Common myeloid progenitor, CD34-positive (primary cell): ENCODE data around the gene USP43.
A peak's percentile ranks its signal among the peaks of the same experiment; 100 is the strongest.

ENCODE experiments used
- CTCF ChIA-PET: fragments of 350-600 bp; sonication (Branson Sonifier 250); formaldehyde crosslinking; loops from one replicate; lab custom pipeline; 2021; ENCODE audit warnings: antibody characterized with exemption; lab: Charles Lee
- POLR2A ChIA-PET: fragments of 350-600 bp; sonication (Branson Sonifier 250); formaldehyde crosslinking; loops from one replicate; lab custom pipeline; 2021; ENCODE audit warnings: antibody characterized with exemption; lab: Charles Lee
- DNase-seq, 3 donors: peaks; one replicate each; pipeline versions ENCODE4 v3.0.0 to v3.0.0-alpha.2; 2013
- H3K27ac ChIP-seq, 2 experiments: 1 replicate in 1 of 2; 2 replicates in 1 of 2; pipeline ENCODE4 v1.7.0; 2013; ENCODE audit warnings: inconsistent platforms in 2 of 2, low read length in 2 of 2, mild to moderate bottlenecking in 2 of 2, low read depth in 1 of 2, moderate library complexity in 1 of 2; ENCODE audit not compliant: severe bottlenecking in 2 of 2, insufficient read depth in 1 of 2, poor library complexity in 1 of 2
- H3K27me3 ChIP-seq, 5 experiments: replicated peaks in 2 of 5; 1 replicate in 3 of 5; 2 replicates in 2 of 5; pipeline versions ENCODE4 v1.6.1 to v1.7.0; 2013; ENCODE audit warnings: low read length in 4 of 5, mild to moderate bottlenecking in 2 of 5, moderate library complexity in 2 of 5, inconsistent platforms in 1 of 5; ENCODE audit not compliant: insufficient read depth in 5 of 5, control insufficient read depth in 4 of 5
- H3K36me3 ChIP-seq, 4 experiments: 1 replicate in 2 of 4; 2 replicates in 2 of 4; pipeline versions ENCODE4 v1.6.1 to v1.7.0; 2013; ENCODE audit warnings: low read length in 3 of 4, control low read depth in 1 of 4, mild to moderate bottlenecking in 1 of 4; ENCODE audit not compliant: control insufficient read depth in 4 of 4, insufficient read depth in 4 of 4
- H3K4me1 ChIP-seq, 4 experiments: 1 replicate in 3 of 4; 2 replicates in 1 of 4; pipeline versions ENCODE4 v1.6.1 to v1.7.1; 2013; ENCODE audit warnings: low read length in 3 of 4, mild to moderate bottlenecking in 3 of 4, control low read depth in 1 of 4, inconsistent platforms in 1 of 4, moderate library complexity in 1 of 4; ENCODE audit not compliant: control insufficient read depth in 4 of 4, insufficient read depth in 4 of 4; ENCODE audit errors: control extremely low read depth in 1 of 4
- H3K4me3 ChIP-seq, 7 experiments: 1 replicate in 4 of 7; 2 replicates in 3 of 7; pipeline versions ENCODE4 v1.5.1 to v1.7.0; 2013; ENCODE audit warnings: mild to moderate bottlenecking in 7 of 7, low read length in 6 of 7, moderate library complexity in 6 of 7, inconsistent platforms in 2 of 7, low read depth in 2 of 7, control low read depth in 1 of 7; ENCODE audit not compliant: insufficient read depth in 4 of 7, control insufficient read depth in 1 of 7; ENCODE audit errors: extremely low read depth in 1 of 7
- H3K9me3 ChIP-seq, 5 experiments: 1 replicate in 4 of 5; 2 replicates in 1 of 5; pipeline versions ENCODE4 v1.6.1 to v1.7.1; 2013; ENCODE audit warnings: low read length in 4 of 5, mild to moderate bottlenecking in 2 of 5, inconsistent platforms in 1 of 5, low read depth in 1 of 5, moderate library complexity in 1 of 5; ENCODE audit not compliant: control insufficient read depth in 4 of 5, insufficient read depth in 2 of 5; ENCODE audit errors: control extremely low read depth in 1 of 5
- WGBS: methylation state at CpG from one replicate; pipeline ENCODE4 v1.1.5; 2013; ENCODE audit not compliant: insufficient coverage; 5-methylcytosine and 5-hydroxymethylcytosine counted together

The USP43 gene

GRCh38 chr17:9702914-9703780 lies 57.8 kb downstream of the USP43 start:
- Histone ChIP-seq H3K27ac (no peak overlapping the region), H3K4me1 (no peaks in the 10 kb centered on the region), H3K36me3 (peaks cover 0 to 6% (median 0%) of the 10 kb centered on the region in 4 experiments), H3K9me3 (no peaks in the 10 kb centered on the region), H3K4me3 (no peak overlapping the region), H3K27me3 (no peaks in the 10 kb centered on the region)
- no peak for DNase-seq
- ChIA-PET POLR2A (no interaction called here), CTCF (interaction anchor here (0.6 kb wide), 1 partner anchor 95 kb away, joined by 5 read pairs; no protein-coding TSS in a partner anchor)
- 95% methylated on average over 11 of the region's 15 CpGs for WGBS

- 100% methylated on average over 3 of the region's 3 CpGs for WGBS
- H3K4me1 ChIP-seq: no peaks in the 10 kb centered on the region
- ChIA-PET CTCF (no interaction called here), POLR2A (no interaction called here)
- H3K36me3 ChIP-seq: peaks cover 0 to 6% (median 0%) of the 10 kb centered on the region in 4 experiments
- no peaks in the 10 kb centered on the region for H3K9me3 ChIP-seq
- H3K27me3 ChIP-seq: no peaks in the 10 kb centered on the region
- DNase-seq: no peak
- H3K27ac ChIP-seq: no peak overlapping the region
- H3K4me3 ChIP-seq: no peak overlapping the region
Observed at GRCh38 chr17:9703781-9704082, 58.4 kb downstream of the USP43 start.

- Histone ChIP-seq H3K4me3 (no peak overlapping the region), H3K27ac (no peak overlapping the region), H3K36me3 (peaks cover 0 to 3% (median 0%) of the 10 kb centered on the region in 4 experiments), H3K27me3 (no peaks in the 10 kb centered on the region), H3K9me3 (no peaks in the 10 kb centered on the region), H3K4me1 (no peaks in the 10 kb centered on the region)
- no CpG with 5 or more reads among the region's 1 CpG for WGBS
- CTCF ChIA-PET: no interaction called here
- DNase-seq: no peak
- POLR2A ChIA-PET: no interaction called here
Observed at GRCh38 chr17:9705745-9706144, 60.4 kb downstream of the USP43 start.

GRCh38 chr17:9707948-9708347 lies 62.6 kb downstream of the USP43 start:
- POLR2A ChIA-PET: no interaction called here
- no peaks in the 10 kb centered on the region for H3K36me3 ChIP-seq
- WGBS: 100% methylated on average over 2 of the region's 4 CpGs
- H3K9me3 ChIP-seq: no peaks in the 10 kb centered on the region
- no peaks in the 10 kb centered on the region for H3K27me3 ChIP-seq
- H3K27ac ChIP-seq: no peak overlapping the region
- no peak for DNase-seq
- H3K4me3 ChIP-seq: no peak overlapping the region
- H3K4me1 ChIP-seq: no peaks in the 10 kb centered on the region
- CTCF ChIA-PET: interaction anchor here (0.6 kb wide), 1 partner anchor 9 kb away, joined by 3 read pairs; no protein-coding TSS in a partner anchor

- H3K4me1 ChIP-seq: no peaks in the 10 kb centered on the region
- no peak for DNase-seq
- H3K36me3 ChIP-seq: no peaks in the 10 kb centered on the region
- POLR2A ChIA-PET: no interaction called here
- H3K27me3 ChIP-seq: no peaks in the 10 kb centered on the region
- H3K4me3 ChIP-seq: no peak overlapping the region
- no peaks in the 10 kb centered on the region for H3K9me3 ChIP-seq
- WGBS: 99% methylated on average over 6 of the region's 6 CpGs
- H3K27ac ChIP-seq: no peak overlapping the region
- CTCF ChIA-PET: no interaction called here
Observed at GRCh38 chr17:9714801-9715200, 69.5 kb downstream of the USP43 start.

GRCh38 chr17:9715503-9716016 lies 70.2 kb downstream of the USP43 start:
- WGBS: 100% methylated on average over 1 of the region's 1 CpG
- no peak overlapping the region for H3K27ac ChIP-seq
- no peak overlapping the region for H3K4me3 ChIP-seq
- H3K27me3 ChIP-seq: no peaks in the 10 kb centered on the region
- no peaks in the 10 kb centered on the region for H3K36me3 ChIP-seq
- H3K9me3 ChIP-seq: no peaks in the 10 kb centered on the region
- DNase-seq: no peak
- ChIA-PET CTCF (no interaction called here), POLR2A (no interaction called here)
- no peaks in the 10 kb centered on the region for H3K4me1 ChIP-seq

- Histone ChIP-seq H3K36me3 (no peaks in the 10 kb centered on the region), H3K4me3 (no peak overlapping the region), H3K4me1 (peaks cover 2 to 10% (median 8%) of the 10 kb centered on the region in 4 experiments), H3K27me3 (no peaks in the 10 kb centered on the region), H3K27ac (no peak overlapping the region), H3K9me3 (no peaks in the 10 kb centered on the region)
- CTCF ChIA-PET: interaction anchor here (1.8 to 2.0 kb wide), 2 partner anchors 43 to 149 kb away, joined by 5 to 10 read pairs; partner anchors contain the start of genes CFAP52 and STX8
- POLR2A ChIA-PET: no interaction called here
- DNase-seq: peak in 2 of 3 donors; percentile 11 to 14
- 11% methylated on average over 5 of the region's 9 CpGs for WGBS
Observed at GRCh38 chr17:9725575-9725974, 80.3 kb downstream of the USP43 start.
